Spinal cord (tissue), 10 donors: ENCODE results near the gene VIT. TPM values are rescaled to one million over a fixed set of nuclear protein-coding genes. Genes with fewer than 3 reads are reported as not detected.

Source experiments
- DNase-seq, 6 donors: peaks; one replicate each; pipeline versions ENCODE4 v3.0.0 to v3.0.0-alpha.2; 2013 to 2015; ENCODE audit warnings: low spot score in 6 of 6, low read depth in 4 of 6
- H3K27ac ChIP-seq: one replicate; pipeline ENCODE4 v1.5.1; 2013; ENCODE audit warnings: low read depth, low read length, control low read depth
- H3K27me3 ChIP-seq: one replicate; pipeline ENCODE4 v1.6.1; 2013; ENCODE audit warnings: low read length; ENCODE audit not compliant: control insufficient read depth, insufficient read depth
- H3K36me3 ChIP-seq: one replicate; pipeline ENCODE4 v1.6.1; 2013; ENCODE audit warnings: low read length; ENCODE audit not compliant: control insufficient read depth, insufficient read depth
- H3K4me1 ChIP-seq: one replicate; pipeline ENCODE4 v1.6.1; 2013; ENCODE audit warnings: low read length; ENCODE audit not compliant: control insufficient read depth, insufficient read depth
- H3K4me3 ChIP-seq: one replicate; pipeline ENCODE4 v1.5.1; 2013; ENCODE audit warnings: low read depth, low read length, control low read depth
- H3K9me3 ChIP-seq: one replicate; pipeline ENCODE4 v1.6.1; 2013; ENCODE audit warnings: low read length; ENCODE audit not compliant: control insufficient read depth, insufficient read depth
- WGBS: methylation state at CpG from one replicate; pipeline ENCODE4 v1.1.5; 2013; ENCODE audit warnings: missing lambda C conversion rate; ENCODE audit not compliant: insufficient coverage; 5-methylcytosine and 5-hydroxymethylcytosine counted together
- polyA plus RNA-seq, 2 donors: library from polyadenylated mRNA; unstranded; fragments of 120-200 nt; gene quantifications; one replicate each; pipeline ENCODE4 v1.2.1, GENCODE V29; 2013; ENCODE audit not compliant: insufficient read length in 2 of 2
- total RNA-seq, 2 donors: library from RNA; depleted of rRNA in 1 of 2; stranded (reverse); fragments of 120-200 nt in 1 of 2; fragments of >200 nt in 1 of 2; gene quantifications; one replicate each; pipeline versions ENCODE4 v1.2.3 to v1.2.4, GENCODE V29; 2013 to 2014
- donor health status: healthy.

The VIT gene
- total and polyA plus RNA-seq, 4 donors, result 1.3 to 3.8 (median 1.5) TPM; not detected in 1

- DNase-seq, result no peak
- no peaks in the 10 kb centered on the region for H3K4me1 ChIP-seq
- no peaks in the 10 kb centered on the region for H3K36me3 ChIP-seq
- H3K4me3 ChIP-seq, result no peak overlapping the region
- no peaks in the 10 kb centered on the region for H3K27me3 ChIP-seq
- WGBS, result 91% methylated on average over 6 of the region's 7 CpGs
- H3K9me3 ChIP-seq, result no peaks in the 10 kb centered on the region
- H3K27ac ChIP-seq, result no peak overlapping the region
Observed at GRCh38 chr2:36693825-36694224, 2.7 kb upstream of the VIT start.

DNA sequence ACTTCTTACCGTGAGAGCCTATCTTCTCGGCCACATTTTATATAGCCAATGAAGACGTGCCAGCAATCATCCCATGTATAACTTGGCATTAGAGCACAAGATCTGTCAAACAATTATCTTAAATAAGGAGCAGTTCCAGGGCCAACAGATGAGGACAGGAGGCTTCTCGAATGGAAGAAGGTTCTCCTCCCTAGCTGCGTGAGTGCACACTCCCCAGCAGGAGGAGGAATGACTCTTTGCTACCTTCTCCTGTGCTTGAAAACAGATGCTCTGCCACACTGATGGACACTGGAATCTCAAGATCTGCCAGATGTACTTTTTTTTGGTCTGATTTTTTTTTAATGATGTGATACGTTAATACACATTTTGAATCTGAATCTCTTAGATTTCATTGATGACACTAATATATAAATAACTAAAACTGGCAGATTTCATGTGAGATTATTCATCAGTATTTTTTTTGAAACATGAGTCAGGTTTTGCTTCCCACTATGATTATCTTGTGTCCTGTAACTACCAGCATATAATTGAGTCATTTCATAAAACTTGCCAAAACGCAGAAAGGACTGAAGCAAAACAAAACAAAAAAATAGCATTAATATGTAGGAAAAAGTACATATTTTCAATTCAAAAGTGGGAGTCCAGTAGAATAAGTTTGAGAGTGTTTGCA is 626 bp upstream of the VIT start:
- no peak for DNase-seq
- H3K4me1 ChIP-seq, result no peaks in the 10 kb centered on the region
- H3K4me3 ChIP-seq, result no peak overlapping the region
- no peaks in the 10 kb centered on the region for H3K27me3 ChIP-seq
- H3K36me3 ChIP-seq, result no peaks in the 10 kb centered on the region
- no peak overlapping the region for H3K27ac ChIP-seq
- 86% methylated on average over 2 of the region's 7 CpGs for WGBS
- H3K9me3 ChIP-seq, result no peaks in the 10 kb centered on the region

DNA sequence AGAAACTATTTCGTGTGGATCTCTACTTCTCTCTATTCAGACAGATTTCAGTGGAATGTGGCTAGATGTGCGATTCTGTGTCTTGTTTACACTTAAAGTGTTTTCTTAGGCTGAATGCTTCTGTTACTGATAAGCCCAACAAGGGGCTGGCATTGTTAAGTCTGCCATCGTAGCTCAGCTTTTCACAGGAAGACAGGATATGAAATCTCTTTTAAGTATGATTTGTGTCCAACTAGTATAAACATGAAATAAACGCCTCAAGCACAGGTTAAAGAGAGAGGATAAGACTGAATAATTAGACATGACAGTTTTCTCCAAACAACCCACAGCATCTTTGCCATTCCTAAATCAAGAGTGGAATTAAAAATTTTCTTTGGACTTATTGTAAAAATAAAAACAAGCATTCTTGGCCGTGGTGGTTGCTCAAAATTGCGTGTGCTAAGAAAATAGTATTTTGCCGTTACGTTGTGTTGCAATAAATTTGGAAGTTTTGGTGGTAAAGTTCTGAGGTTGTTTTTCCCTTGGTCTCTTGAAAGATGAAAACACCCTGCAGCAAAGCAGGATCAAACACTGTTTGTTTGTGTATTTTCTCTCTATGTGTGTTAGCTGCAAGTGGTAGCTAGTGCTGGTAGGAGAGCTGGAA is 1.0 kb downstream of the VIT start:
- DNase-seq, result no peak
- Histone ChIP-seq H3K4me1 (no peaks in the 10 kb centered on the region), H3K36me3 (no peaks in the 10 kb centered on the region), H3K4me3 (no peak overlapping the region), H3K27ac (no peak overlapping the region), H3K9me3 (no peaks in the 10 kb centered on the region), H3K27me3 (no peaks in the 10 kb centered on the region)
- 100% methylated on average over 2 of the region's 8 CpGs for WGBS

- Histone ChIP-seq H3K27me3 (no peaks in the 10 kb centered on the region), H3K4me1 (no peaks in the 10 kb centered on the region), H3K9me3 (no peaks in the 10 kb centered on the region), H3K36me3 (no peaks in the 10 kb centered on the region), H3K27ac (no peak overlapping the region), H3K4me3 (no peak overlapping the region)
- DNase-seq, result no peak
- WGBS, result no CpG with 5 or more reads among the region's 1 CpG
Observed at GRCh38 chr2:36698993-36699392, 2.5 kb downstream of the VIT start.

GRCh38 chr2:36700311-36700710 is 3.8 kb downstream of the VIT start:
- no peaks in the 10 kb centered on the region for H3K27me3 ChIP-seq
- WGBS, result 100% methylated on average over 1 of the region's 4 CpGs

DNA sequence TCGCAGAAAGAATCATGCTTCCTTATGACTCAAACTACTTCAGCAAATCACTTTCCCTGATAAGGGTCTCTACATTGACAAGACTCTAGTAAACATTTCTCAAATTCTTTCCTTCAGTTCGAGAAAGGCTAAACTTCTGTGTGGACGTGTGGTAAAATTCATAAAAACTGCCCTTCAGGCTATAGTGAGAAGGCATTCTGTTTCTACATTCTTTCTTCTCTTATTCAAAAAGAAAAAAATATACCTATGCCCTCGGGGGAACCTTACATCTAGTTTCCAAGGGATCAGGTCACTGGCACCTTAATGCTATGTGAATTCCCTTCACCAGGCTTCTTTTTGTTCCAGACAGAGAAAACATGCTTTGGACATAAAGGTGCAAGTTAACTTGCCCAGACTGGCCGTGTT is 4.9 kb downstream of the VIT start:
- DNase-seq, result no peak
- Histone ChIP-seq H3K27me3 (no peaks in the 10 kb centered on the region), H3K36me3 (no peaks in the 10 kb centered on the region), H3K4me3 (no peak overlapping the region), H3K27ac (no peak overlapping the region), H3K9me3 (no peaks in the 10 kb centered on the region), H3K4me1 (no peaks in the 10 kb centered on the region)
- whole genome bisulfite sequencing, result 42% methylated on average over 2 of the region's 5 CpGs

More at GRCh38 chr2:36700311-36700710, 3.8 kb downstream of the VIT start:
- no peak for DNase-seq
- Histone ChIP-seq H3K4me1 (no peaks in the 10 kb centered on the region), H3K9me3 (no peaks in the 10 kb centered on the region), H3K36me3 (no peaks in the 10 kb centered on the region), H3K4me3 (no peak overlapping the region), H3K27ac (no peak overlapping the region)

DNA sequence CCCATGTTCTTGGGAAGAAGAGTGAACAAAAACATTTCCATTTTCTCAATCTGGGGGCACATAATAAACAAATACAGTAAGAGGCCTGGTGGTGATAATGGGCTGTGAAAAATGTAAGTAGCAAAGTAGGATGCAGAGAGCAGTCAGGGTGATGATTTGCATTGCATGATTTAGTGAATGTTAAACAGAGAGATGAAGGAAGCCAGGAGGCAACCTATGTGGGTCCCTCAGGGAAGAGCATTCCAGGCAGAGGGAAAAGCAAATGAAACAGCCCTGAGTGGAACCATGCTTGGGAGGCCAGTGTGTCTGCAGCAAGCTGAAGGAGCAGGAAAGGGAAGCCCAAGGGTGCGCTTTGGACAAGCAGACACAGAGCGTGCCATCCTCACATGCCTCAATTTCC is 5.4 kb downstream of the VIT start:
- Histone ChIP-seq H3K4me3 (no peak overlapping the region), H3K4me1 (no peaks in the 10 kb centered on the region)

DNA sequence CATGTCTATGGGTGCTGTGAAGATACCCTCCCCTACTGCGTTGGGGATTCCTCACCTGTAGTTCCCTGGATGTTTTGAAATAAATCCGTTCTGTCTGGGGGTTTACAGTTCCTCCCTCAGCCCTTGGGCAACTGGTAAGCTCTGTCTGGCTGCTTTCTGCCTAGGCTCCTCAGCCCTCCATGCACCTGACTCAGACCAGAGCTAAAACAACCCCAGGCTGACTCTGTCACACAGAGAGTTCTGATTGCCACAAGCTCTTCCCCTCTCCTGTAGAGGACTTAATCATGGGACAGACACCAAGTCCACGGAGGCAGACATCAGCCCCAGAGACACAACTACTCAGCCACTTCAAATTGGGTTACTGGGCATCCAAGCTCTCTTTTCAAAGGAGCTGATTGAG is 6.3 kb downstream of the VIT start:
- H3K4me3 ChIP-seq, result no peak overlapping the region
- no CpG with 5 or more reads among the region's 3 CpGs for WGBS
- no peak overlapping the region for H3K27ac ChIP-seq
- H3K4me1 ChIP-seq, result no peaks in the 10 kb centered on the region
- no peaks in the 10 kb centered on the region for H3K9me3 ChIP-seq
- DNase-seq, result no peak
- H3K36me3 ChIP-seq, result no peaks in the 10 kb centered on the region
- no peaks in the 10 kb centered on the region for H3K27me3 ChIP-seq

More for the DNA sequence above, 5.4 kb downstream of the VIT start:
- Histone ChIP-seq H3K9me3 (no peaks in the 10 kb centered on the region), H3K36me3 (no peaks in the 10 kb centered on the region), H3K27me3 (no peaks in the 10 kb centered on the region), H3K27ac (no peak overlapping the region)
- WGBS, result 77% methylated on average over 2 of the region's 2 CpGs
- no peak for DNase-seq

DNA sequence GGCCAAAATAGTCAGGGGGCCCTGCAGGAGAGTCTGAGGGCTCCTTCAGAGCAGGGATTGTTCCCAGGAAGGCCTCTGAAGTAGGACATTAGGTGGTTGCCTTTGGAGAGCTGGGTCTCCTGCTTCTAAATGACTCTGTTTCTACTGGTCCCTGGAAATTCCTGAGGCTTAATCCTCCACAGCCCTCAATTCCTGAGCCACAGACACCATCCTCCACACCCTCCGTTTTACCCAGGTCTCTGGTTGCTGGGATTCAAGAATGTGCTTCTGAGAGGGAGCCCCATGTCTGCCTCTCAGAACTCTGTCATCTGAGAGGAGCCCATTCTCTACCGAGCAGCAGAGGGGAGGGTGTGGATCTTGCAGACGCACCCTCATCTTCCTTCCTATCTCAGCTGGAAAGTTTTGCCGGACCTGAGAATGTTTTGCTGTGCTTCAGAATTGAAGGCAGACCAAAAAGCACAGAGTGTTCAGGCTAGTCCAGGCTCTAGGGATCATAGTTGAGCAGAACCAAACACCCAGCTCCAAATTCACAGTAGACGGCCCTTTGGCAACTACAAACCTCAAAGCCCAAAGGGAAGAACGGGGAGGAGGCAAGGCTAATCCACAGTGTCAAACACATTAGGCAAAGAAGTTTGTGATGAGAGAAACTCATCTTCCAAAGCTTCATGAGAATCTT is 8.1 kb downstream of the VIT start:
- Histone ChIP-seq H3K4me1 (no peaks in the 10 kb centered on the region), H3K4me3 (no peak overlapping the region), H3K9me3 (no peaks in the 10 kb centered on the region), H3K27me3 (no peaks in the 10 kb centered on the region), H3K36me3 (no peaks in the 10 kb centered on the region), H3K27ac (no peak overlapping the region)
- no peak for DNase-seq
- WGBS, result 77% methylated on average over 3 of the region's 6 CpGs
